PC-3 (cell line): ENCODE results near the gene NTRK2.

Source experiments
- EZH2 ChIP-seq: fragments of 300-600 bp; sonication (generic); IDR thresholded peaks from one replicate; pipeline ENCODE4 v1.6.1; 2017; ENCODE audit warnings: antibody characterized with exemption, mild to moderate bottlenecking, low read length; ENCODE audit not compliant: unreplicated experiment
- TF ChIP-seq, protein P1 (sequence below): fragments of 300-600 bp; sonication (generic); conservative IDR thresholded peaks from 2 replicates; pipeline ENCODE4 v1.5.1; 2017; ENCODE audit warnings: antibody characterized with exemption, low read depth, mild to moderate bottlenecking, low read length

- no peak for TF ChIP-seq EZH2
- TF ChIP-seq, protein P1, sequence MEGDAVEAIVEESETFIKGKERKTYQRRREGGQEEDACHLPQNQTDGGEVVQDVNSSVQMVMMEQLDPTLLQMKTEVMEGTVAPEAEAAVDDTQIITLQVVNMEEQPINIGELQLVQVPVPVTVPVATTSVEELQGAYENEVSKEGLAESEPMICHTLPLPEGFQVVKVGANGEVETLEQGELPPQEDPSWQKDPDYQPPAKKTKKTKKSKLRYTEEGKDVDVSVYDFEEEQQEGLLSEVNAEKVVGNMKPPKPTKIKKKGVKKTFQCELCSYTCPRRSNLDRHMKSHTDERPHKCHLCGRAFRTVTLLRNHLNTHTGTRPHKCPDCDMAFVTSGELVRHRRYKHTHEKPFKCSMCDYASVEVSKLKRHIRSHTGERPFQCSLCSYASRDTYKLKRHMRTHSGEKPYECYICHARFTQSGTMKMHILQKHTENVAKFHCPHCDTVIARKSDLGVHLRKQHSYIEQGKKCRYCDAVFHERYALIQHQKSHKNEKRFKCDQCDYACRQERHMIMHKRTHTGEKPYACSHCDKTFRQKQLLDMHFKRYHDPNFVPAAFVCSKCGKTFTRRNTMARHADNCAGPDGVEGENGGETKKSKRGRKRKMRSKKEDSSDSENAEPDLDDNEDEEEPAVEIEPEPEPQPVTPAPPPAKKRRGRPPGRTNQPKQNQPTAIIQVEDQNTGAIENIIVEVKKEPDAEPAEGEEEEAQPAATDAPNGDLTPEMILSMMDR, result no peak
Measured at GRCh38 chr9:84731696-84732095, 62.2 kb downstream of the NTRK2 start.
